ENCODE measurements around the gene TOX4.

DNA sequence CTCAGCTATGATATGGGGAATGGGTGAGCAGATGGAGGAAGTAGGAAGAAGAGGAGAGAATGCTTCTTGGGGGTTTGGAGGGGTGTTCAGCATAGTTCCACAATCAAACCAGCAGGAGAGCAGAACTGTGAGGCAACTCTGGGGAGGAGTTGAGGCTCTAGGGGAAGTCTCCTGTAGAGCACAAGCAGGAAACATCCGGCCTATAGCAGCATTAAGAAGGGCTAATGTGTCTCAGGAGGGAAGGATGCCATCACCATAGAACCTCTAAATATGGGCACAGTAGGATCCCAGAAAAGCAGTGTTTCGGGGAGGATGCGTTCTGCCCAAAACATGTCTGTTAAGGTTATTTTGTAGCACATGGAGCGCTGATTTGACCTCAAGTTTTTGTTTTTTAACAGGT is 57.6 kb downstream of the TOX4 start:
- TF ChIP-seq YY1 (IDR thresholded peaks at IDR 0.05; ENCODE audit: insufficient read depth, insufficient read length), result no peak
- TF ChIP-seq ZNF274 (IDR thresholded peaks at IDR 0.05; ENCODE audit: low read depth, low read length), result no peak
- TF ChIP-seq SUZ12 (IDR thresholded peaks at IDR 0.05; ENCODE audit: extremely low read depth, insufficient read depth, insufficient read length), result no peak
